CD14-positive monocyte (primary cell): ENCODE measurements around the gene KRTAP6-2. TPM values are rescaled to one million over a fixed set of nuclear protein-coding genes. Genes with fewer than 3 reads are reported as not detected.

Source experiments
- DNase-seq, 3 donors: peaks; one replicate each; pipeline ENCODE4 v3.0.0-alpha.2; 2011 to 2022
- H2AFZ ChIP-seq: 2 replicates; pipeline ENCODE4 v1.6.0; 2012; ENCODE audit warnings: mild to moderate bottlenecking, low read depth, low read length, inconsistent platforms; ENCODE audit not compliant: insufficient read depth, poor library complexity, severe bottlenecking
- H3K27ac ChIP-seq, 2 donors: 1 replicate in 1 of 2; 2 replicates in 1 of 2; pipeline ENCODE4 v1.5.1; 2012 to 2013; ENCODE audit warnings: low read length in 2 of 2, control low read depth in 1 of 2, inconsistent platforms in 1 of 2, low read depth in 1 of 2, mild to moderate bottlenecking in 1 of 2
- H3K27me3 ChIP-seq, 2 donors: one replicate each; pipeline versions ENCODE4 v1.6.0 to v1.6.1; 2011 to 2013; ENCODE audit warnings: low read length in 2 of 2; ENCODE audit not compliant: control insufficient read depth in 2 of 2, insufficient read depth in 2 of 2
- H3K36me3 ChIP-seq, 2 donors: replicated peaks in 1 of 2; 1 replicate in 1 of 2; 2 replicates in 1 of 2; pipeline versions ENCODE4 v1.5.1 to v1.6.1; 2012 to 2013; ENCODE audit warnings: low read length in 2 of 2, control low read depth in 1 of 2, inconsistent platforms in 1 of 2, mild to moderate bottlenecking in 1 of 2; ENCODE audit not compliant: insufficient read depth in 2 of 2, control insufficient read depth in 1 of 2
- H3K4me1 ChIP-seq, 2 donors: 1 replicate in 1 of 2; 2 replicates in 1 of 2; pipeline versions ENCODE4 v1.5.1 to v1.6.1; 2012 to 2013; ENCODE audit warnings: low read length in 2 of 2, control low read depth in 1 of 2, inconsistent platforms in 1 of 2, mild to moderate bottlenecking in 1 of 2, moderate library complexity in 1 of 2; ENCODE audit not compliant: insufficient read depth in 2 of 2, control insufficient read depth in 1 of 2
- H3K4me2 ChIP-seq: replicated peaks from 2 replicates; pipeline ENCODE3; 2012; ENCODE audit warnings: low read length, moderate library complexity, mild to moderate bottlenecking; ENCODE audit not compliant: poor library complexity, severe bottlenecking; ENCODE audit errors: extremely low read depth
- H3K4me3 ChIP-seq, 3 experiments: fragments of 200-600 bp in 1 of 3; sonication (generic) in 1 of 3; replicated peaks in 1 of 3; 1 replicate in 2 of 3; 2 replicates in 1 of 3; pipeline ENCODE4 v1.5.1; 2011 to 2013; ENCODE audit warnings: low read length in 3 of 3, mild to moderate bottlenecking in 3 of 3, control low read depth in 2 of 3, low read depth in 2 of 3, inconsistent platforms in 1 of 3, moderate library complexity in 1 of 3
- H3K79me2 ChIP-seq: 2 replicates; pipeline ENCODE4 v1.6.0; 2012; ENCODE audit warnings: mild to moderate bottlenecking, control low read depth, inconsistent platforms, low read length, moderate library complexity; ENCODE audit not compliant: insufficient read depth
- H3K9ac ChIP-seq: 2 replicates; pipeline ENCODE4 v1.6.0; 2017; ENCODE audit warnings: low read length, mild to moderate bottlenecking; ENCODE audit not compliant: insufficient read depth, poor library complexity, severe bottlenecking
- H3K9me3 ChIP-seq, 2 donors: replicated peaks in 1 of 2; 1 replicate in 1 of 2; 2 replicates in 1 of 2; pipeline versions ENCODE4 v1.5.1 to v1.6.1; 2012 to 2013; ENCODE audit warnings: low read length in 2 of 2, control low read depth in 1 of 2; ENCODE audit not compliant: control insufficient read depth in 1 of 2, insufficient read depth in 1 of 2
- H4K20me1 ChIP-seq: 2 replicates; pipeline ENCODE4 v1.6.0; 2012; ENCODE audit warnings: mild to moderate bottlenecking, low read length, control low read depth, moderate library complexity; ENCODE audit not compliant: insufficient read depth
- H3K27ac Mint-ChIP-seq, 7 donors: one replicate each; pipeline ENCODE4 v1.8.0; 2020; ENCODE audit warnings: mild to moderate bottlenecking in 7 of 7, mixed read lengths in 7 of 7, moderate library complexity in 6 of 7, inconsistent platforms in 2 of 7
- H3K27me3 Mint-ChIP-seq, 3 donors: one replicate each; pipeline ENCODE4 v1.8.0; 2021 to 2022; ENCODE audit warnings: low read depth in 3 of 3, mild to moderate bottlenecking in 3 of 3, mixed read lengths in 3 of 3, moderate library complexity in 3 of 3, inconsistent platforms in 1 of 3
- H3K36me3 Mint-ChIP-seq, 2 donors: one replicate each; pipeline ENCODE4 v1.8.0; 2020; ENCODE audit warnings: mixed read lengths in 2 of 2, inconsistent platforms in 1 of 2, mild to moderate bottlenecking in 1 of 2
- H3K4me1 Mint-ChIP-seq: one replicate; pipeline ENCODE4 v1.8.0; 2020; ENCODE audit warnings: mild to moderate bottlenecking, mixed read lengths
- H3K4me3 Mint-ChIP-seq, 2 donors: one replicate each; pipeline ENCODE4 v1.8.0; 2020; ENCODE audit warnings: mild to moderate bottlenecking in 2 of 2, mixed read lengths in 2 of 2, moderate library complexity in 1 of 2
- H3K9me3 Mint-ChIP-seq, 7 donors: one replicate each; pipeline ENCODE4 v1.8.0; 2020 to 2022; ENCODE audit warnings: mixed read lengths in 7 of 7, mild to moderate bottlenecking in 6 of 7, moderate library complexity in 6 of 7, inconsistent platforms in 2 of 7
- WGBS: methylation state at CpG from one replicate; pipeline ENCODE4 v1.1.5; 2013; ENCODE audit warnings: missing lambda C conversion rate; ENCODE audit not compliant: insufficient coverage; 5-methylcytosine and 5-hydroxymethylcytosine counted together
- intact Hi-C, 2 donors: fragments of 100-400 bp; cut with micrococcal nuclease; formaldehyde crosslinking; loops; one replicate each; pipeline versions ENCODE4 v1.15.0 to v1.15.1; 2023
- polyA plus RNA-seq, 3 donors: library from polyadenylated mRNA; depleted of rRNA in 1 of 3; unstranded in 2 of 3; stranded (reverse) in 1 of 3; fragments of 300-500 nt in 2 of 3; fragments of >200 nt in 1 of 3; fragmentation: Illumina TruSeq in 2 of 3; gene quantifications; 1 replicate in 2 of 3; 2 replicates in 1 of 3; pipeline ENCODE4 v1.2.3, GENCODE V29; 2012 to 2021
- TF ChIP-seq, protein P1 (sequence below): fragments of 200-600 bp; IDR thresholded peaks from one replicate; pipeline ENCODE4 v1.8.0; 2022; ENCODE audit warnings: antibody characterized with exemption, mild to moderate bottlenecking

The KRTAP6-2 gene
- polyA plus RNA-seq, 3 donors: not detected

GRCh38 chr21:30623362-30623761, 24.7 kb upstream of the KRTAP6-2 start:
- no peaks in the 10 kb centered on the region for H3K36me3 Mint-ChIP-seq
- TF ChIP-seq, protein P1, sequence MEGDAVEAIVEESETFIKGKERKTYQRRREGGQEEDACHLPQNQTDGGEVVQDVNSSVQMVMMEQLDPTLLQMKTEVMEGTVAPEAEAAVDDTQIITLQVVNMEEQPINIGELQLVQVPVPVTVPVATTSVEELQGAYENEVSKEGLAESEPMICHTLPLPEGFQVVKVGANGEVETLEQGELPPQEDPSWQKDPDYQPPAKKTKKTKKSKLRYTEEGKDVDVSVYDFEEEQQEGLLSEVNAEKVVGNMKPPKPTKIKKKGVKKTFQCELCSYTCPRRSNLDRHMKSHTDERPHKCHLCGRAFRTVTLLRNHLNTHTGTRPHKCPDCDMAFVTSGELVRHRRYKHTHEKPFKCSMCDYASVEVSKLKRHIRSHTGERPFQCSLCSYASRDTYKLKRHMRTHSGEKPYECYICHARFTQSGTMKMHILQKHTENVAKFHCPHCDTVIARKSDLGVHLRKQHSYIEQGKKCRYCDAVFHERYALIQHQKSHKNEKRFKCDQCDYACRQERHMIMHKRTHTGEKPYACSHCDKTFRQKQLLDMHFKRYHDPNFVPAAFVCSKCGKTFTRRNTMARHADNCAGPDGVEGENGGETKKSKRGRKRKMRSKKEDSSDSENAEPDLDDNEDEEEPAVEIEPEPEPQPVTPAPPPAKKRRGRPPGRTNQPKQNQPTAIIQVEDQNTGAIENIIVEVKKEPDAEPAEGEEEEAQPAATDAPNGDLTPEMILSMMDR: no peak
- H3K79me2 ChIP-seq: no peaks in the 10 kb centered on the region
- no peaks in the 10 kb centered on the region for H3K4me1 Mint-ChIP-seq
- no peak overlapping the region for H3K4me3 Mint-ChIP-seq
- H3K4me1 ChIP-seq: no peaks in the 10 kb centered on the region
- no peaks in the 10 kb centered on the region for H3K27me3 Mint-ChIP-seq
- no peaks in the 10 kb centered on the region for H4K20me1 ChIP-seq
- H2AFZ ChIP-seq: no peak overlapping the region
- H3K27me3 ChIP-seq: no peaks in the 10 kb centered on the region
- no peak overlapping the region for H3K4me2 ChIP-seq
- no peaks in the 10 kb centered on the region for H3K36me3 ChIP-seq
- peaks cover 7 to 25% (median 16%) of the 10 kb centered on the region in 7 donors for H3K9me3 Mint-ChIP-seq
- peaks cover 31 to 42% of the 10 kb centered on the region in 2 donors for H3K9me3 ChIP-seq
- no peak overlapping the region for H3K9ac ChIP-seq
- 100% methylated on average over 2 of the region's 3 CpGs for WGBS
- no peak overlapping the region for H3K27ac ChIP-seq
- H3K4me3 ChIP-seq: no peak overlapping the region
- no peak overlapping the region for H3K27ac Mint-ChIP-seq
- intact Hi-C loops: no loop called here
- no peak for DNase-seq

- no peak for DNase-seq
- Histone ChIP-seq H3K4me3 (no peak within 1 kb of the TSS), H3K9me3 (peaks cover 24 to 31% of the 10 kb centered on the region in 2 donors), H2AFZ (no peak within 1 kb of the TSS), H3K79me2 (no peaks in the 10 kb centered on the region), H3K4me2 (no peak within 1 kb of the TSS), H3K27me3 (no peaks in the 10 kb centered on the region), H4K20me1 (no peaks in the 10 kb centered on the region), H3K27ac (no peak within 1 kb of the TSS), H3K9ac (no peak within 1 kb of the TSS), H3K36me3 (no peaks in the 10 kb centered on the region), H3K4me1 (no peaks in the 10 kb centered on the region)
- H3K36me3 Mint-ChIP-seq: no peaks in the 10 kb centered on the region
- WGBS: no CpG with 5 or more reads among the region's 3 CpGs
- no peak within 1 kb of the TSS for H3K4me3 Mint-ChIP-seq
- H3K4me1 Mint-ChIP-seq: no peaks in the 10 kb centered on the region
- no peaks in the 10 kb centered on the region for H3K27me3 Mint-ChIP-seq
- TF ChIP-seq, protein P1: no peak
- intact Hi-C loops: no loop called here
- H3K27ac Mint-ChIP-seq: no peak within 1 kb of the TSS
- peaks cover 6 to 20% (median 8%) of the 10 kb centered on the region in 7 donors for H3K9me3 Mint-ChIP-seq
Observed at GRCh38 chr21:30620522-30620921, 21.8 kb upstream of the KRTAP6-2 start, which contains the start of gene KRTAP20-4. KRTAP20-4 (plus strand) TSS chr21:30620627.
